SK-N-SH treated with all-trans-retinoic acid at 6 μM for 48 hours (cell line): Measurements from ENCODE around the gene TFAM.

Experiments
- ATAC-seq: fragments of 200-7000 bp; cut with Tn5 transposase; 3 replicates; pipeline ENCODE4 v1.9.1; 2020; ENCODE audit warnings: mild to moderate bottlenecking, moderate library complexity
- ARNTL ChIP-seq: fragments of 450-650 bp; formaldehyde crosslinking; IDR thresholded peaks from 2 replicates; pipeline ENCODE4 v1.5.0; 2020; ENCODE audit warnings: low read depth, mild to moderate bottlenecking, moderate library complexity, borderline replicate concordance
- BACH2 ChIP-seq: fragments of 250-450 bp; sonication (Bioruptor Pico); IDR thresholded peaks from 2 replicates; pipeline ENCODE4 v1.9.0; 2021; ENCODE audit warnings: mild to moderate bottlenecking, borderline replicate concordance
- CSDC2 ChIP-seq: fragments of 250-450 bp; sonication (Bioruptor Pico); IDR thresholded peaks from 2 replicates; pipeline ENCODE4 v1.5.0; 2020; ENCODE audit warnings: mild to moderate bottlenecking, moderate library complexity
- CSRNP3 ChIP-seq: fragments of 250-450 bp; sonication (Bioruptor Pico); IDR thresholded peaks from 2 replicates; pipeline ENCODE4 v1.5.1; 2021; ENCODE audit warnings: mild to moderate bottlenecking, moderate library complexity
- ESRRG ChIP-seq: fragments of 250-450 bp; sonication (Bioruptor Pico); IDR thresholded peaks from 2 replicates; pipeline ENCODE4 v1.6.1; 2021; ENCODE audit warnings: mild to moderate bottlenecking
- OSR1 ChIP-seq: fragments of 250-450 bp; sonication (Bioruptor Pico); IDR thresholded peaks from 2 replicates; pipeline ENCODE4 v1.8.0; 2022; ENCODE audit warnings: moderate library complexity, mild to moderate bottlenecking, inconsistent platforms
- PATZ1 ChIP-seq: fragments of 250-450 bp; sonication (Bioruptor Pico); IDR thresholded peaks from 2 replicates; pipeline ENCODE4 v1.8.0; 2020; ENCODE audit warnings: mild to moderate bottlenecking, moderate library complexity, borderline replicate concordance
- SNAI2 ChIP-seq: fragments of 250-450 bp; sonication (Bioruptor Pico); IDR thresholded peaks from 2 replicates; pipeline ENCODE4 v1.5.0; 2020; ENCODE audit warnings: mild to moderate bottlenecking, moderate library complexity
- TCF4 ChIP-seq: fragments of 250-450 bp; sonication (Bioruptor Pico); IDR thresholded peaks from 2 replicates; pipeline ENCODE4 v1.8.0; 2021; ENCODE audit warnings: mild to moderate bottlenecking, moderate library complexity, borderline replicate concordance
- TSHZ2 ChIP-seq: fragments of 250-450 bp; sonication (Bioruptor Pico); IDR thresholded peaks from 2 replicates; pipeline ENCODE4 v1.5.0; 2020; ENCODE audit warnings: mild to moderate bottlenecking, moderate library complexity
- ZC3H10 ChIP-seq: fragments of 250-450 bp; sonication (Bioruptor Pico); IDR thresholded peaks from 2 replicates; pipeline ENCODE4 v1.5.1; 2021; ENCODE audit warnings: mild to moderate bottlenecking, moderate library complexity
- ZFP3 ChIP-seq: fragments of 250-450 bp; sonication (Bioruptor Pico); IDR thresholded peaks from 2 replicates; pipeline ENCODE4 v1.5.0; 2020; ENCODE audit warnings: mild to moderate bottlenecking, moderate library complexity
- ZFP30 ChIP-seq: fragments of 450-650 bp; formaldehyde crosslinking; IDR thresholded peaks from 2 replicates; pipeline ENCODE4 v1.5.0; 2022; ENCODE audit warnings: mild to moderate bottlenecking, moderate library complexity
- ZNF70 ChIP-seq: fragments of 450-650 bp; formaldehyde crosslinking; IDR thresholded peaks from 2 replicates; pipeline ENCODE4 v1.5.0; 2020; ENCODE audit warnings: mild to moderate bottlenecking, moderate library complexity
- ZNF8 ChIP-seq: fragments of 450-650 bp; formaldehyde crosslinking; IDR thresholded peaks from 2 replicates; pipeline ENCODE4 v1.5.0; 2020; ENCODE audit warnings: mild to moderate bottlenecking, moderate library complexity

TFAM gene

GRCh38 chr10:58341947-58342346, 43.3 kb upstream of the TFAM start:
- ATAC-seq, result no peak
- TF ChIP-seq ZC3H10 (CRISPR knock-in tag) (no peak), OSR1 (CRISPR knock-in tag) (no peak), TCF4 (CRISPR knock-in tag) (no peak), CSRNP3 (CRISPR knock-in tag) (no peak), TSHZ2 (no peak), ZNF70 (no peak)

- ATAC-seq, result no peak
- TF ChIP-seq OSR1 (CRISPR knock-in tag) (no peak), ZC3H10 (CRISPR knock-in tag) (no peak), ZNF8 (CRISPR knock-in tag) (no peak), ZFP30 (CRISPR knock-in tag) (no peak), BACH2 (CRISPR knock-in tag) (no peak), ESRRG (CRISPR knock-in tag) (no peak), CSDC2 (CRISPR knock-in tag) (no peak), TSHZ2 (no peak)
These were observed 37.2 kb upstream of the TFAM start for GRCh38 chr10:58347967-58348366.

GRCh38 chr10:58348571-58349033, 36.6 kb upstream of the TFAM start:
- no peak for ATAC-seq
- TF ChIP-seq ARNTL (CRISPR knock-in tag) (no peak), CSRNP3 (CRISPR knock-in tag) (no peak), ZFP3 (CRISPR knock-in tag) (no peak), SNAI2 (CRISPR knock-in tag) (no peak), BACH2 (CRISPR knock-in tag) (no peak), TSHZ2 (no peak), PATZ1 (CRISPR knock-in tag) (no peak), ZNF70 (no peak)
